ENCODE results near the gene LIME1.

Gene LIME1

GRCh38 chr20:63769891-63770474 is 33.5 kb downstream of the LIME1 start:
- Histone ChIP-seq H3K4me1 (no peaks in the 10 kb centered on the region), H3K4me3 (ENCODE audit: low read depth, low read length) (no peak overlapping the region), H3K27me3 (ENCODE audit: control insufficient read depth, insufficient read depth, low read length) (no peaks in the 10 kb centered on the region), H3K9ac (no peak overlapping the region), H3K4me2 (ENCODE audit: low read length) (no peak overlapping the region), H3K27ac (no peak overlapping the region), H3K9me3 (ENCODE audit: control insufficient read depth, low read length) (no peaks in the 10 kb centered on the region), H3K79me2 (peaks cover 45% of the 10 kb centered on the region), H3K36me3 (ENCODE audit: control insufficient read depth, insufficient read depth, low read length) (no peaks in the 10 kb centered on the region), H2AFZ (no peak overlapping the region)
- TF ChIP-seq, protein P1, sequence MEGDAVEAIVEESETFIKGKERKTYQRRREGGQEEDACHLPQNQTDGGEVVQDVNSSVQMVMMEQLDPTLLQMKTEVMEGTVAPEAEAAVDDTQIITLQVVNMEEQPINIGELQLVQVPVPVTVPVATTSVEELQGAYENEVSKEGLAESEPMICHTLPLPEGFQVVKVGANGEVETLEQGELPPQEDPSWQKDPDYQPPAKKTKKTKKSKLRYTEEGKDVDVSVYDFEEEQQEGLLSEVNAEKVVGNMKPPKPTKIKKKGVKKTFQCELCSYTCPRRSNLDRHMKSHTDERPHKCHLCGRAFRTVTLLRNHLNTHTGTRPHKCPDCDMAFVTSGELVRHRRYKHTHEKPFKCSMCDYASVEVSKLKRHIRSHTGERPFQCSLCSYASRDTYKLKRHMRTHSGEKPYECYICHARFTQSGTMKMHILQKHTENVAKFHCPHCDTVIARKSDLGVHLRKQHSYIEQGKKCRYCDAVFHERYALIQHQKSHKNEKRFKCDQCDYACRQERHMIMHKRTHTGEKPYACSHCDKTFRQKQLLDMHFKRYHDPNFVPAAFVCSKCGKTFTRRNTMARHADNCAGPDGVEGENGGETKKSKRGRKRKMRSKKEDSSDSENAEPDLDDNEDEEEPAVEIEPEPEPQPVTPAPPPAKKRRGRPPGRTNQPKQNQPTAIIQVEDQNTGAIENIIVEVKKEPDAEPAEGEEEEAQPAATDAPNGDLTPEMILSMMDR (IDR thresholded peaks at IDR 0.05) = no peak

DNA sequence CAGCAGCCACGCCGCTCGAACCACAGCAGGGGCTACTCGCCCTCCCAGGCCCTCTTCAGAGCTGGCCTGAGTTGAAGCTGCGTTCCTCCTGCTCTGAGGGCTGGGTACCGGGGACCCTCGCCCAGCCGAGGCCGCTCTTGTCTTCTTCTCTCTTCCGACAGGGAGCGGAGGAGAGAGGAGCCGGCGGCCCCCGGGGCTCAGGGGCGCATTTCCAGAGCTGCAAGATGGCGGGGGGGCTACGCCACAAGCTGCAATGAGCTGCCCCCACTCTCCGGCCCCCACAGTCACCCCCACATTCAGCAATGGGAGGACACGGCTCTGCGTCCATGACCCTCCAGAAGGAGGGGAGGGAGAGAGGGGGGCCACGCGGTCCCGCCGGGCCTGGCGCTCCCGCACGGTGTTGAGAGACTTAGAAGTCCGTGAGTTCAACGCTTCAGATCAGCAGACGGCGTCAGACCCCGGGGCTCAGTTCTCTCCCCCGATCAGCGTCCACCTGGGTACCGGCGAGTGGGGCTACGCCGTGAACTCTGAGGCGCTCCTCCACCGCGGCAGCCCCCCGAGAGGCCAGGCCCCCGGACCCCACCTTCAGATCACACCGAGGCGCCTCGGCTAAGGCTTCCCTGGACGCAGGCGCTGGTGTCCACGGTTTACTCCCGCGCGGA is 34.7 kb downstream of the LIME1 start:
- Histone ChIP-seq H3K79me2 (peaks cover 57% of the 10 kb centered on the region), H3K36me3 (ENCODE audit: control insufficient read depth, insufficient read depth, low read length) (no peaks in the 10 kb centered on the region), H3K27me3 (ENCODE audit: control insufficient read depth, insufficient read depth, low read length) (no peaks in the 10 kb centered on the region), H3K4me1 (no peaks in the 10 kb centered on the region), H2AFZ (no peak overlapping the region), H3K4me2 (ENCODE audit: low read length) (no peak overlapping the region), H3K9ac (no peak overlapping the region), H3K4me3 (ENCODE audit: low read depth, low read length) (no peak overlapping the region), H3K27ac (no peak overlapping the region), H3K9me3 (ENCODE audit: control insufficient read depth, low read length) (no peaks in the 10 kb centered on the region)
- TF ChIP-seq, protein P1 (IDR thresholded peaks at IDR 0.05) = no peak

DNA sequence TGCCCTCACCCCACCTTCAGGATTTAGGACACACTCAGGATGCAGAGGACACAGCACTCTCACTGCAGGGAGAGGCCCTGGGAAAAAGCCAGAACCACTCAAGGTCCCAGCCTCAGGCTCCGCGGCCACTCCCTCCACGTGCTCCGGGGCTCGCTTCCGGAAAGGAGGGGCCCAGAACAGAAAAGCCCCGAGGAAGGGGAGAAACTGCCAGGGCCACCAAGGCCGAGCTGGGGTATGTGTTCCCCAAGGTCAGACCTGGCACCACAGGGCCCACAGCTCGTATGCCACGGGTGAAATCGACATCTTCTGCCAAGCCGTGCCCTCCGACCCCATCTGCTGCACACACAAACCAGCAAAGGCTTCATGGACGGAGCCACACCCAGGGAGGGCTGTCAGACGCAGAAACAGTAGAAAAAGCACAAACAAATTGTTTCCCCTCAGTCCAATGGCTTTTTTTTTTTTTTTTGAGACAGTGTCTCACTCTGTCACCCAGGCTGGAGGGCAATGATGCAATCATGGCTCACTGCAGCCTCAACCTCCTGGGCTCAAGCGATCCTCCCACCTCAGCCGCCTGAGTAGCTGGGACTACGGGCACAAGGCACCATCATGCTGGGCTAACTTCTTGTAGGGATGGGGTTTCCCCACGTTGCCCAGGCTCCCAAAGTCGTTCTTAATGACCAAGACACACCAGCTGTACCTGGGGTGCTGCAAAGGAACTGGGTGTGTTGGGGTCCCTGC is 36.5 kb downstream of the LIME1 start:
- H3K4me2 ChIP-seq (ENCODE audit: low read length) = no peak overlapping the region
- H3K4me3 ChIP-seq (ENCODE audit: low read depth, low read length) = no peak overlapping the region
- no peak overlapping the region for H2AFZ ChIP-seq
- no peaks in the 10 kb centered on the region for H3K4me1 ChIP-seq
- no peak overlapping the region for H3K9ac ChIP-seq
- peaks cover 61% of the 10 kb centered on the region for H3K79me2 ChIP-seq
- TF ChIP-seq, protein P1 (IDR thresholded peaks at IDR 0.05) = no peak
- H3K36me3 ChIP-seq (ENCODE audit: control insufficient read depth, insufficient read depth, low read length) = no peaks in the 10 kb centered on the region
- no peaks in the 10 kb centered on the region for H3K27me3 ChIP-seq (ENCODE audit: control insufficient read depth, insufficient read depth, low read length)
- no peaks in the 10 kb centered on the region for H3K9me3 ChIP-seq (ENCODE audit: control insufficient read depth, low read length)
- H3K27ac ChIP-seq = no peak overlapping the region

- H3K9me3 ChIP-seq (ENCODE audit: control insufficient read depth, low read length) = no peaks in the 10 kb centered on the region
- no peak overlapping the region for H3K4me3 ChIP-seq (ENCODE audit: low read depth, low read length)
- H3K4me2 ChIP-seq (ENCODE audit: low read length) = no peak overlapping the region
- no peak overlapping the region for H3K9ac ChIP-seq
- peaks cover 63% of the 10 kb centered on the region for H3K79me2 ChIP-seq
- no peaks in the 10 kb centered on the region for H3K4me1 ChIP-seq
- no peak overlapping the region for H2AFZ ChIP-seq
- TF ChIP-seq, protein P1 (IDR thresholded peaks at IDR 0.05) = no peak
- H3K27ac ChIP-seq = no peak overlapping the region
- H3K27me3 ChIP-seq (ENCODE audit: control insufficient read depth, insufficient read depth, low read length) = no peaks in the 10 kb centered on the region
- no peaks in the 10 kb centered on the region for H3K36me3 ChIP-seq (ENCODE audit: control insufficient read depth, insufficient read depth, low read length)
Observed at GRCh38 chr20:63773571-63774241, 37.2 kb downstream of the LIME1 start.

Measured in parathyroid adenoma (tissue), 2 donors.